Erythroblast (primary cell): ENCODE measurements around the gene IPO11.

Source experiments
- GATA1 ChIP-seq: IDR thresholded peaks from 2 replicates; pipeline ENCODE4 v1.6.1; 2011; ENCODE audit warnings: low read depth, mild to moderate bottlenecking, control low read depth, low read length, moderate library complexity
- POLR2A ChIP-seq: IDR thresholded peaks from 2 replicates; pipeline ENCODE4 v1.6.1; 2011; ENCODE audit warnings: mild to moderate bottlenecking, low read length

DNA sequence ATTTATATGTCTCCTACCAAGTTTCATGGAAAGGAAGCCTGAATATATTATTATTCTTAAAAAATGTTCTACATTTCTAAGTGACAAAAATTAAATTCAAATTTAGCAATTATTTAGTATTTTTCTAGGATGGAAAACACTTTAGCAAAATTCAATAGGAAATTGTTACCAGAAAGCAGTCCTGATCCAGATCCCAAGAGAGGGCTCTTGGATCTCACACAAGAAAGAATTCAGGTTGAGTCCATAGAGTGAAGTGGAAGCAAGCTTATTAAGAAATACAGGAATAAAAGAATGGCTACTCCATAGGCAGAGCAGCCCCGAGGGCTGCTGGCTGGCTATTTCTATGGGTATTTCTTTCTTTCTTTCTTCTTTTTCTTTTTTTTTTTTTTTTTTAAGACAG is 210.7 kb downstream of the IPO11 start:
- TF ChIP-seq POLR2A: no peak
- no peak for TF ChIP-seq GATA1
